ENCODE data around the gene UTRN.

Gene UTRN

DNA sequence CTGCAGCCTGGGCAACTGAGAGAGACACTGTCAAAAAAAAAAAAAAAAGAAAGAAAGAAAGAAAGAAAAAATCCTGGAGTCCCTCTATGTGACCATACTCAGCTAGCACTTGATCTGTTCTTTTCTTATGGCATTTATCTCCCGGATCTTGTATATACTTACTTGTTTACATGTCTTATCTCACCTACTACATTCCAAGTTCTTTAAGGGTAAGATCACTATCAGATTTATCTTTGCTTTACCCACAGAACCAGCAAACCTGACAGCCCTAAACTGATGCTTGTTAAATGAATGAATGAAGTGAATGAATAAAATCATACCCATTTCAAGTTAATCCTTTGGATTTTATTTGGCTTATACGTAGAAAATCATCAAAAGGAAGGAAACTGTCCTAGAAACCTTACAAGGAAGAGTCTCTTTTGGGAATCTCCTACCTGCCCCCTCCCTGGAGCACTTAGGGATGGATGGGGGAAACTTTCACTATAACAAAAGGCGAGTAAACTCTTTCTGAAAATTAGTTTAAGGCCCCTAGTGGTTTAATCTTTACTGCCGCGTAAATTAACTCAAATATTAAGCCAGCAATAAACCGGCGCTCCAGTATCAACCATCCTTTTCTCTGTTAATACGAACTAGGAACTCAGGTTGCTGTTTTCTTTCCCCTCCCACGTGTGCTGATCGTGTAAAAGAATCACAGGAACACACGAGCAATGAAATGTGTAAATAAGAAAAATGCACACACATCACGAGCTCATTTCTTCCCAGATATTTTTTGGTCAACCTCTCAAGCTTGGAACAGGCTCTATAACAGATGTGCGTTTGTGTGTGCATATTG lies 1.3 kb upstream of the UTRN start:
- DNase-seq, result peak; percentile 42

GRCh38 chr6:144284478-144284782 lies 705 bp upstream of the UTRN start:
- DNase-seq, result no peak

DNA sequence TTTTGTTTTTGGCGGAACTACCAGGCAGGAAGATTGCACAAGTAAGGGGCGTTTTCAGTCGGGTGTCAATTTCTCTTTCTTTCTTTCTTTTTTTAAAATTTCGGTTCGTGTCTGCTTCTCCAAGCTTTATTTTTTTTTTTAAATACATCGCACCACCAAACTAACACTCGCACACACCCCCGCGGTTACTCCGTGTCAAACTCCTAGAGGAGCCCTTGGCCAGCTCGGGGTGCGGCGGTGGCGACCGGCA lies 338 bp downstream of the UTRN start:
- no peak for DNase-seq

GRCh38 chr6:144285798-144286502 lies 815 bp downstream of the UTRN start:
- DNase-seq, result peak; percentile 52

DNA sequence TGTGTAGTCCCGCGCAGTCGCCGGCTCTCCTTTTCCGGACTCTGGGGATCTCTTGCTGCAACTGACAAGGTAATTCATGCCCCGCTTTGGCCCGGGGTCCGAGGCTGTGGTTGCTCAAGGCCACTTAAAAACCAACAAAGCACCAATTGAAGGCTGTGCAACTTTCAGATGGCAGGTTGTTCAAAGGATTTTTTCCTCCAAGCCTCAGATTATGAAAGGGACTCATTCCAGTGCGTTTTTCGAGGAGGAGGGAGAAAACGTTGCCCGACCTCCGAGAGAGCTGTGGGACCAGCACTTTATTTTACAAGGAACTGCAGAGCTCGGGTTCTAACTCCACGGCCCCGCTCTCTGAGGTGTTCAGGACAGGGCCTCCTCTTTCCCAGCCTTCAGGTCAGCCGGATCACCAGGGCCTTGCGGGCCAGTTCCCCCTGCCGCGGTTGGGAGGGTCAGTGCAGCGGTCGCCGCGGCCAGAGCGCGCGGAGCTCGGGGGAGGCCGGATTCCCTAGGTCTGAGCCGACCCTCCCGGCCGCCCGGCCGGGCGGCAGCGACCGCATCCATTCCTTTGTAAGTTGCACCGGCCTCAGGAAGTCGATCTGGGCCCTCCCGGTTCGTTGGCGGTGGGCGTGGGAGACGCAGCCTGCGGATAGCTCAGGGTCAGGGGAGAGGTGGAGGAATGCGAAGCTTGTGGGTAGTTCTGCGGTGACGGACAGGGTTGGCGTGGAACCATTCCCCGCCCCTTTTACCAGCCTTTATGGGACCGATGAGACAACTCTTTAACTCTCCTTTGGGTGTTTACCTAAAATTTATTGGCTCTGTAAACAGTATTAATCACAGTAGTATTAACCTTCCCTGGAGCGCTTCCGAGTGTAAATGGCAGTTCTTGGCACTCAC lies 1.6 kb downstream of the UTRN start:
- peak; percentile 74 for DNase-seq

DNA sequence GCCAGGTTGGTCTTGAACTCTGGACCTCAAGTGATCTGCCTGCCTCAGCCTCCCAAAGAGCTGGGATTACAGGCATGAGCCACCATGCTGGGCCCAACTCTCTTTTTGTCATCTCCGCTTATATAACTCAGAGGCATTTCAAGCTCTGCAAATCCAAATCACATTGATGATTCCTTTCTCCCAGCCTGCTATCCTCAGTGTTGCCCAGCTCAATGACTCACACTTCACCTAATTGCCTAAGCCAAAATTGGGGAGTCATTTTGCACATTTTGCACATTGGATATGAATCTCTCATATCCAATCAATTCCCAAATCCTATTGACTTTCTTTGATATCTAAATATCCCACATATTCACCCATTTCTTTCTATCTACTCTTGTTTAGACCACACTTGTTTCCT lies 3.9 kb downstream of the UTRN start:
- DNase-seq, result no peak

- no peak for DNase-seq
Measured at GRCh38 chr6:144292372-144292771, 7.2 kb downstream of the UTRN start.

- peak; percentile 91 for DNase-seq
Measured at GRCh38 chr6:144294016-144294415, 8.9 kb downstream of the UTRN start.

DNA sequence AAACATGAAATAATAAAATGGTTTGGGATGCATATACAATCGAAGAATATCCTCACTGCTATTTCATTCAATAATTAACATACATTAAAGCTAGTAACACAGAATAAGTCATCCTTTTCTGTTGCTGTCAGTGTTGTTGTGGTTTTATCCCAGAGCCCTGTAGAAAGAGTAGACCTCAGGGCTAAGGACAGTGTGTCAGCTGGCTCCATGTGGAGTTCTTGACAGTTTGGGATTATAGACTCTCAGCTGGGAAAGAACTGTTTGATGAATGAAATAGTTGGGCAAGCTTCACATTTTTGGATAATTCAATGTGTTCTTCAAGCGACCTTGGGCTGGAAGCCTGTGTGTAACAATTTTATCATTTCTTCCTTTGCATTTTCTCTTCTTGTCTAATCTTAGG lies 10.1 kb downstream of the UTRN start:
- DNase-seq, result peak; percentile 73

DNA sequence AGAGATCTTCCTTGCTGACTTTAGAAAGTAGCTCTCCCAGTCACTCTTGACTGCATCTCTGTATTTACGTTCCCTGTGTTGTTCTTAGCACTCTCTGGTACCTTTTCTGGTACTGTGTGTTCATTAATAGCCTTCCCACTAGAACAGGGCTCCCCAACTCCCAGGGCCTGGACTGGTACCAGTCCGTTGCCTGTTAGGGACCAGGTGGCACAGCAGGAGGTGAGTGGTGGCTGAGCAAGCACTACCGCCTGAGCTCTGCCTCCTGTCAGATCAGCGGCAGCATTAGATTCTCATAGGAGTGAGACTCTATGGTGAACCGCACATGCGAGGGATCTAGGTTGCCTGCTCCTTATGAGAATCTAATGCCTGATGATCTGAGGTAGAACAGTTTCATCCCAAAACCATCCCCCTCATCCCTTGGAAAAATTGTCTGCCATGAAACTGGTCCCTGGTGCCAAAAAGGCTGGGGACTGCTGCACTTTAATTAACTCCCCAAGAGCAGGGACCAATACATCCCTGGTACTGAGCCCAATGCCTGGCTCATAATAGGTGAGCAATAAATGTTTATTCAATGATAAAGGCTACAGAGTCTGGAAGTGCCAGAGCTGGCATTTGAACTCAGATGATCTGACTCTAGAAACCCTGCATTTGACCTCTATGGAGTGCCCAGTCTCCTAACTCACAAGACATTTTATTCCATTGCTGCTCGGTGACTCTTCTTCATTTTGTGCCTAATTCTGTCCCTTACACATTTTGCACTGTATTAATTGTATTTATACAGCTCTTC lies 11.0 kb downstream of the UTRN start:
- DNase-seq, result no peak

DNA sequence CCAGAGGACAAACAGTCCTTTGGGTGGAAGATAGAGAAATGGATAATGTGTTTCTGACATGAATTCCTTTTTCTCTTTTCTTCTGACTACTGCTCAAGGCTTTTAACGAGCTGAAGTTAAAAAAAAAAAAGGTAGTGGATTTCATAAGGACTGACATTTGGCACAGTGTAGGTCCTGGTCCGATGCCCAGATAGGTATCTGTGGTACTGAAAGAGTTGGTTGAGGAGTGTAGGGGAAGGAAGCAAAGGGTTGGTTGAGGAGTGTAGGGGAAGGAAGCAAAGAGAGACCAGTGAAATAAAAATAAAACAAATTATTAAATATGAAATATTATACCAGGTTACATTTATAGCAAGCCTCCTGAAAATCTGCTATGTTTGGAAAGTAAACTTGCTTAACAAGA lies 11.8 kb downstream of the UTRN start:
- DNase-seq, result no peak

DNA sequence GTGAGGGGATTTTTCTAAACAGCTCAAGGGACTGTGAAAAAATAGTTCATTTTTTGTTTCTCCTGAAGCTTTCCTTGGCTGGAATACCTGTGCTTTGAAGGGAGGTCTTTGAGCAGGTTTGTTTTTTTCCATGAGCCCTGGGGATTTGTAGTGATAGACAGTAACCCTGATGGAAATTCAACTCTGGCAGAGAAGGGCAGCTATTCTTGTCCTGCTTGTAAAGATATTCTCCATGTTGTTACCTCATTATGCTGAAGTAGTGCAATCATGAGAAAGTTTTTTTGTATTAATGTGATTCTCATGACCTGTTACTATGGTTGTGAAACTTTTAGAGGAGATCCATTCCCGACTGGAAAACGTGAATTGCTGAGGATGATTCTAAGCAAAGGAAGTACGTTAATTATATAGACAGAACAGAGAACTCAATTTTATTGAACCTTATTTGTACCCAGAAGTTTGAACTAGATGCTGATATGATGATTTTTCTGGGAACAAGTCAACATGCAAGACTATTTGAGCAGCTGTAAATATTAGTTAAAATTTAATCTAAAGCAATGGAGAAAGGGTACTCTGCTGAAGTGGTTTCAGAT lies 12.5 kb downstream of the UTRN start:
- DNase-seq, result no peak

- no peak for DNase-seq
Measured at GRCh38 chr6:144298194-144298593, 13.1 kb downstream of the UTRN start.

GRCh38 chr6:144298916-144299315 lies 13.8 kb downstream of the UTRN start:
- no peak for DNase-seq

DNA sequence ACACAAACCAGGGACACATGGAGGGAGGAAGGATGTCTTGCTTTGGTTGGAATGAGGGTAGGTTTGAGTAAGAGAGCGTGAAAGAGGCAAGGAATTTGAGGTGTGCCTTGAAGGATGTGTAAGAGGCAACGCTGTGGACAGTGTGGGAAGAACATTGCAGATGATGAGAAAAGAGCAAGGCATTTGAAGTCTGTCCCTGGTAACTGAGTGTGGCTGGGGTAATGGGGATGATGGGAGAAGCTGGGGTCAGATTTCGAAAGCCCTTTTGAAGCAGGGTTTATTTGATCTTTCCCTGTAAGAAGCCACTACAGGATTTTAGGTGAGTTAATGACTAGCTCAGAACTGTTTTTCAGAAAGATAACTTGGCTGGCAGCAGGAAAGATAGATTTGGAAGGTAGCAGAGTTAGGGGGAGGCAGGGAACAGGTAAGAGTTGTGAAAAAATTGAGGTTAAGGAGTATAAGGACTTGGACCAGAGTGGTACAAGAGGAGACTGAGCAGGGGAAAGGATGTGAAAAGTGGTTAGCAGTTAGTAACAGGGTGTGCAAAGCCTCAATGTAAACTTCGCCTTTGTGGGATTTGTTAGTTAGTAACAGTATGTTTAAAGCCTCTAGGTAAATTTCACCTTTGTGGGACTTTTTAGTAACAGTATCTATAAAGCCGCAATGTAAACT lies 17.7 kb downstream of the UTRN start:
- no peak for DNase-seq

DNA sequence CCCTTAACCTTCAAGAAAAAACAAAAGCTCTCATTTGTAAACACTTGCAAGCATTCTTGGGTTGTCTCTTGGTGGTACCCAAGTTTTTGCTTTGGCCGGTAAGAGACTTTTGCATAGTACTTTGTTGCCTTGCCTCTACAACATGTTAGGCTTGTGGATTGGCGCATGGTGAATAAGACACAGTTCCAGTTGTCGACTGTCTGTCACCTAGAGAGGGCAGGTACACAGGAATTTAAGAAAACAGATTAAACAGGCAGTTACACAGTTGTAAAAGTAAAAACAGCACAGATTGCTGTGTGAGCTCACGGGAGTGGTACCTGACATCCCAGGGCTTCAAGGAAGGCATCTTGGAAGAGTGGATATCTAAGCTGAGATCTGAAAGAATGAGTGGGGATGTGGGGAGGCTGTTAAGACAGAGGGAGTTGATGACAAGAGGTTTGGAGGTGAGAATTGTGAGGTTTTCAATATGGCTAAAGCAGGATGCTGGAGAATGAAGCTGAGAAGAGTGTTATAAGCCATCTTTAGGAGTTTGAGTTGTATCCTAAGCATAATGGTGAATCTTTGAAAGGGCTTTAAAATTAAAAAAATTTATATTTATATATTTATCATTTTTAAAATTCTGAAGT lies 19.2 kb downstream of the UTRN start:
- no peak for DNase-seq

- no peak for DNase-seq
Measured at GRCh38 chr6:144305567-144305966, 20.4 kb downstream of the UTRN start.

- DNase-seq, result peak; percentile 69
Measured at GRCh38 chr6:144305985-144306384, 20.9 kb downstream of the UTRN start.

GRCh38 chr6:144307880-144308279 lies 22.7 kb downstream of the UTRN start:
- no peak for DNase-seq

GRCh38 chr6:144310765-144311164 lies 25.6 kb downstream of the UTRN start:
- no peak for DNase-seq

- DNase-seq, result no peak
Measured at GRCh38 chr6:144311361-144311760, 26.2 kb downstream of the UTRN start.

All from fibroblast of skin of scalp (primary cell).